ENCODE measurements around the gene SCUBE1.

The SCUBE1 gene

DNA sequence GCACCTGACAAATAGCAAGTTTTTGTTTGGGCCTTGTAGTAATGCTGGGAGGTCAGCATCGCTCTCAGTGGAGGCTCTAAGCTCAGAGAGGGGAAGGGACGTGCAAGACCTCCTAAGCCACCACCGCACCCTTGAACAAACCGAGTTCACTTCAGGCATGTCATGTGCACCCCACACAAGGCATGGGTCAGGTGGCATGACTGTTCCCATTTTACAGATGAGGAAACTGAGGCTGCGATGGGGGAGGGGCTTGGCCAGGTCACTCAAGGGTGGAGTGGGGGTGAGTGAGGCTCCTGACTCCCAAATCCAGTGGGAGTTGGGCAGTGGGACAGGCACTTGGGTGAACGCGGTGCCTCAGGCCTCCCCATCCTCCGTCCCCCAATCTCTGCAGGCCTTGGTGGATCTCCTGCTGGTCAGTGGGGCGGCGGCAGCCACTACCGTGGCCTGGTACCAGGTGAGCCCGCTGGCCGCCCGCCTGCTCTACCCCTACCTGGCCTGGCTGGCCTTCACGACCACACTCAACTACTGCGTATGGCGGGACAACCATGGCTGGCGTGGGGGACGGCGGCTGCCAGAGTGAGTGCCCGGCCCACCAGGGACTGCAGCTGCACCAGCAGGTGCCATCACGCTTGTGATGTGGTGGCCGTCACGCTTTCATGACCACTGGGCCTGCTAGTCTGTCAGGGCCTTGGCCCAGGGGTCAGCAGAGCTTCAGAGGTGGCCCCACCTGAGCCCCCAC lies 180.6 kb downstream of the SCUBE1 start:
- Histone ChIP-seq H3K9me3 (ENCODE audit: insufficient read depth, low read depth, low read length) (no peaks in the 10 kb centered on the region), H3K9me2 (replicated peaks; ENCODE audit: low read depth, low read length) (no peaks in the 10 kb centered on the region), H3K36me3 (ENCODE audit: insufficient read depth, low read length) (peaks cover 3% of the 10 kb centered on the region; the same call in 1 of the 2 replicates), H2AFZ (ENCODE audit: low read length) (no peak overlapping the region), H4K20me1 (ENCODE audit: insufficient read depth, low read length, poor library complexity, severe bottlenecking) (no peaks in the 10 kb centered on the region), H3K4me2 (ENCODE audit: low read depth, low read length, poor library complexity, severe bottlenecking) (no peak overlapping the region), H3K27me3 (ENCODE audit: insufficient read depth, low read length, poor library complexity, severe bottlenecking) (no peaks in the 10 kb centered on the region), H3K79me2 (ENCODE audit: insufficient read depth, low read length) (no peaks in the 10 kb centered on the region), H3K4me1 (ENCODE audit: insufficient read depth, low read length, poor library complexity, severe bottlenecking) (no peaks in the 10 kb centered on the region), H3K4me3 (ENCODE audit: low read length, poor library complexity, severe bottlenecking) (no peak overlapping the region), H3F3A (ENCODE audit: low read depth) (no peaks in the 10 kb centered on the region), H3K9ac (ENCODE audit: low read depth, low read length, poor library complexity, severe bottlenecking) (no peak overlapping the region)
- TF ChIP-seq EZH2phosphoT487 (IDR thresholded peaks at IDR 0.05; ENCODE audit: borderline replicate concordance), result no peak
- TF ChIP-seq, protein P1, sequence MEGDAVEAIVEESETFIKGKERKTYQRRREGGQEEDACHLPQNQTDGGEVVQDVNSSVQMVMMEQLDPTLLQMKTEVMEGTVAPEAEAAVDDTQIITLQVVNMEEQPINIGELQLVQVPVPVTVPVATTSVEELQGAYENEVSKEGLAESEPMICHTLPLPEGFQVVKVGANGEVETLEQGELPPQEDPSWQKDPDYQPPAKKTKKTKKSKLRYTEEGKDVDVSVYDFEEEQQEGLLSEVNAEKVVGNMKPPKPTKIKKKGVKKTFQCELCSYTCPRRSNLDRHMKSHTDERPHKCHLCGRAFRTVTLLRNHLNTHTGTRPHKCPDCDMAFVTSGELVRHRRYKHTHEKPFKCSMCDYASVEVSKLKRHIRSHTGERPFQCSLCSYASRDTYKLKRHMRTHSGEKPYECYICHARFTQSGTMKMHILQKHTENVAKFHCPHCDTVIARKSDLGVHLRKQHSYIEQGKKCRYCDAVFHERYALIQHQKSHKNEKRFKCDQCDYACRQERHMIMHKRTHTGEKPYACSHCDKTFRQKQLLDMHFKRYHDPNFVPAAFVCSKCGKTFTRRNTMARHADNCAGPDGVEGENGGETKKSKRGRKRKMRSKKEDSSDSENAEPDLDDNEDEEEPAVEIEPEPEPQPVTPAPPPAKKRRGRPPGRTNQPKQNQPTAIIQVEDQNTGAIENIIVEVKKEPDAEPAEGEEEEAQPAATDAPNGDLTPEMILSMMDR (conservative IDR thresholded peaks at IDR 0.05; ENCODE audit: low read length), result no peak

DNA sequence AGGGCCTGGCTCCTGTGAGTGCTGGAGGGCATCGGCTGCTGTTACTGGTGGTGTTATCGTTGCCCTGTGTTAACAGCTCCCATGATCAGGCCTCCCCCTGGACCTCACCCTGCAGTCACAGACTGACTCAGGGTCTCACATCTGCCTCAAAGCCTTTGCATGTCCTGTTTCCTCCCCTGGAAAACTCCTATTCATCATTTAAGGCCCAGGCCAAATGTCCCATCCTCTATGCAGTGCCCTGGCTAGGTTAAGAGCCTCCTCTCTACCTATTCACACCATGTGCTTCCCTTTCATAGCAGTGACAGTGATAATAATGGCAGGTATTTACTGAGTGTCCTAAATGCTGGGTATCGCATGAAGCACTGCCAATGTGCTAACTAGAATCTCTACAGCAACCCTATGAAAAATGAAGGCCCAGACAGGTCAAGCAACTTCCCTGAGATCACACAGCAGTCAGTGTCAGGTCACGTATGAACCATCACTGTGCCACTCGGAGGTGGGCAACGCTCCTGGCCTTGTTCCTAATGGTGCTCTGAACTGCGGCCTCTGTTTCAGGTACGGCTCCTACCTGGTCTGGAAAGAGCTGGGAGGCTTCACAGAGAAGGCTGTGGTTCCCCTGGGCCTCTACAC lies 182.6 kb downstream of the SCUBE1 start:
- H3K79me2 ChIP-seq (ENCODE audit: insufficient read depth, low read length), result peaks cover under 1% of the 10 kb centered on the region; the same call in 1 of the 2 replicates
- TF ChIP-seq EZH2phosphoT487 (IDR thresholded peaks at IDR 0.05; ENCODE audit: borderline replicate concordance), result no peak
- TF ChIP-seq, protein P1 (conservative IDR thresholded peaks at IDR 0.05; ENCODE audit: low read length), result no peak
- H3K9me3 ChIP-seq (ENCODE audit: insufficient read depth, low read depth, low read length), result no peaks in the 10 kb centered on the region
- H2AFZ ChIP-seq (ENCODE audit: low read length), result no peak overlapping the region
- peaks cover 3% of the 10 kb centered on the region; the same call in 1 of the 2 replicates for H3K36me3 ChIP-seq (ENCODE audit: insufficient read depth, low read length)
- H3K27me3 ChIP-seq (ENCODE audit: insufficient read depth, low read length, poor library complexity, severe bottlenecking), result no peaks in the 10 kb centered on the region
- H4K20me1 ChIP-seq (ENCODE audit: insufficient read depth, low read length, poor library complexity, severe bottlenecking), result no peaks in the 10 kb centered on the region
- H3F3A ChIP-seq (ENCODE audit: low read depth), result no peaks in the 10 kb centered on the region
- H3K4me3 ChIP-seq (ENCODE audit: low read length, poor library complexity, severe bottlenecking), result no peak overlapping the region
- peaks cover 4% of the 10 kb centered on the region for H3K4me1 ChIP-seq (ENCODE audit: insufficient read depth, low read length, poor library complexity, severe bottlenecking)
- no peak overlapping the region for H3K9ac ChIP-seq (ENCODE audit: low read depth, low read length, poor library complexity, severe bottlenecking)
- H3K9me2 ChIP-seq (replicated peaks; ENCODE audit: low read depth, low read length), result no peaks in the 10 kb centered on the region
- no peak overlapping the region for H3K4me2 ChIP-seq (ENCODE audit: low read depth, low read length, poor library complexity, severe bottlenecking)

DNA sequence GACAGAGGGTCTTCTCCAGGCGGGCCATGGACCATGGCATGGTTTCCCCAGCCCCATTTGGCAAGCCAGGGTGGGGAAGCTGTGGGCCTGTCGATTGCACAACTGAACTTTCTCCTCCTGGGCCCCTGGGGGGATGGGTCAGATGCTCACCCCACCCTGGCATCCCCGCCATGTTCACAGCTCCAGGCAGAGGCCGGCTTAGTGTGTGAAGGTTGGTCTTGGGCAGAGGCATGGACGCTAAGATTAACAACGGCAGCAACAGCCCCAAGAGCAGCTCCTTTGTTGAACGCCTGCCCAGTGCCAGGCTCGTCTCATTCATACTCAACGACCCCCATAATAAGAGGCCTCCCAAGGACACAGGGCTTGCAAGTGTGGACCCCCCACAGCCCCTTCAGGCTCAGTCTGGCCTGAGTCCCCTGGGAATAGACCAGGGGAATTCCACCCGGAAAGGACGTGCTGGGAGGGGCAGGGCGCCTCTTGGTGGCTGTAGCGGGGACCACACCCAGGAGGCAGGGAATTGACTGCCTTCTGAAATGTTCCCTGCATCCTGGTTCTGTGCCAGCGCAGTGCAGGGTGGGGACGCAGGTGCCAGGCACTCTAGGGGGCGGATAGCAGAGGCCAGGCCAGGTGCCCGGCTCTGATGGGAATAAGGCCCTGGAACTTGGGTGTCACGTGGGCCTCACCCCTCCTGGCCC lies 183.5 kb downstream of the SCUBE1 start:
- peaks cover 10% of the 10 kb centered on the region for H3K4me1 ChIP-seq (ENCODE audit: insufficient read depth, low read length, poor library complexity, severe bottlenecking)
- no peaks in the 10 kb centered on the region for H3K9me3 ChIP-seq (ENCODE audit: insufficient read depth, low read depth, low read length)
- H3K9ac ChIP-seq (ENCODE audit: low read depth, low read length, poor library complexity, severe bottlenecking), result no peak overlapping the region
- H3K27me3 ChIP-seq (ENCODE audit: insufficient read depth, low read length, poor library complexity, severe bottlenecking), result no peaks in the 10 kb centered on the region
- H2AFZ ChIP-seq (ENCODE audit: low read length), result no peak overlapping the region
- H3K9me2 ChIP-seq (replicated peaks; ENCODE audit: low read depth, low read length), result no peaks in the 10 kb centered on the region
- no peak for TF ChIP-seq EZH2phosphoT487 (IDR thresholded peaks at IDR 0.05; ENCODE audit: borderline replicate concordance)
- TF ChIP-seq, protein P1 (conservative IDR thresholded peaks at IDR 0.05; ENCODE audit: low read length), result peak; percentile 46
- H4K20me1 ChIP-seq (ENCODE audit: insufficient read depth, low read length, poor library complexity, severe bottlenecking), result no peaks in the 10 kb centered on the region
- peaks cover 3% of the 10 kb centered on the region; the same call in 1 of the 2 replicates for H3K36me3 ChIP-seq (ENCODE audit: insufficient read depth, low read length)
- H3F3A ChIP-seq (ENCODE audit: low read depth), result no peaks in the 10 kb centered on the region
- no peak overlapping the region for H3K4me3 ChIP-seq (ENCODE audit: low read length, poor library complexity, severe bottlenecking)
- H3K4me2 ChIP-seq (ENCODE audit: low read depth, low read length, poor library complexity, severe bottlenecking), result no peak overlapping the region
- peaks cover 4% of the 10 kb centered on the region; the same call in 1 of the 2 replicates for H3K79me2 ChIP-seq (ENCODE audit: insufficient read depth, low read length)

Data from Loucy (cell line).